ENCODE results near the gene LYRM4. TPM values are rescaled to one million over a fixed set of nuclear protein-coding genes. Genes with fewer than 3 reads are reported as not detected.

LYRM4 gene
- total RNA-seq, 2 experiments from 2014 or later: 24.8 to 28.1 TPM

GRCh38 chr6:5201271-5201670, 59.5 kb downstream of the LYRM4 start:
- ATAC-seq (ENCODE audit: poor library complexity) (no peak), DNase-seq (no peak)
- Histone ChIP-seq H3K27ac (ENCODE audit: low read depth in 1 of 2, low read length in 2 of 2) (no peak overlapping the region), H3K36me3 (ENCODE audit: insufficient read depth, low read length) (no peaks in the 10 kb centered on the region), H3K4me1 (ENCODE audit: insufficient read depth, low read length) (no peaks in the 10 kb centered on the region), H3K4me3 (ENCODE audit: low read length) (no peak overlapping the region), H3K9me3 (ENCODE audit: control insufficient read depth in 1 of 2, insufficient read depth in 1 of 2, low read length in 2 of 2) (no peaks in the 10 kb centered on the region), H3K27me3 (ENCODE audit: control insufficient read depth in 1 of 2, insufficient read depth in 2 of 2, low read length in 2 of 2) (no peaks in the 10 kb centered on the region)
- intact Hi-C loops (cut with DNase I, micrococcal nuclease): loop anchor here in 1 of 2 experiments (5.0 kb wide), 1 partner anchor 49 kb away; no protein-coding TSS in a partner anchor
- POLR2A ChIA-PET: no interaction called here
- no peaks in the 10 kb centered on the region for H3K9me3 Mint-ChIP-seq
- no peak overlapping the region for H3K27ac Mint-ChIP-seq
- no peaks in the 10 kb centered on the region for H3K4me1 Mint-ChIP-seq (ENCODE audit: low read depth)
- no peak overlapping the region for H3K4me3 Mint-ChIP-seq
- TF ChIP-seq CTCF (IDR thresholded peaks at IDR 0.05): no peak
- H3K36me3 Mint-ChIP-seq (ENCODE audit: low read depth): peaks cover under 1% of the 10 kb centered on the region
- H3K27me3 Mint-ChIP-seq: no peaks in the 10 kb centered on the region
- CTCF ChIA-PET: no interaction called here

- Histone ChIP-seq H3K27me3 (ENCODE audit: control insufficient read depth in 1 of 2, insufficient read depth in 2 of 2, low read length in 2 of 2) (no peaks in the 10 kb centered on the region), H3K9me3 (ENCODE audit: control insufficient read depth in 1 of 2, insufficient read depth in 1 of 2, low read length in 2 of 2) (no peaks in the 10 kb centered on the region), H3K4me1 (ENCODE audit: insufficient read depth, low read length) (no peaks in the 10 kb centered on the region), H3K36me3 (ENCODE audit: insufficient read depth, low read length) (no peaks in the 10 kb centered on the region), H3K4me3 (ENCODE audit: low read length) (no peak overlapping the region), H3K27ac (ENCODE audit: low read depth in 1 of 2, low read length in 2 of 2) (no peak overlapping the region)
- no peak for TF ChIP-seq CTCF (IDR thresholded peaks at IDR 0.05)
- Mint-ChIP-seq H3K27me3 (no peaks in the 10 kb centered on the region), H3K9me3 (no peaks in the 10 kb centered on the region), H3K4me3 (no peak overlapping the region), H3K27ac (no peak overlapping the region), H3K36me3 (ENCODE audit: low read depth) (peaks cover 5% of the 10 kb centered on the region), H3K4me1 (ENCODE audit: low read depth) (no peaks in the 10 kb centered on the region)
- intact Hi-C loops (cut with DNase I, micrococcal nuclease): loop anchor here in 1 of 2 experiments (5.0 kb wide), 1 partner anchor 47 kb away; no protein-coding TSS in a partner anchor
- CTCF ChIA-PET: no interaction called here
- no peak for ATAC-seq (ENCODE audit: poor library complexity)
- DNase-seq: no peak
- POLR2A ChIA-PET: no interaction called here
Measured at GRCh38 chr6:5199702-5200101, 61.0 kb downstream of the LYRM4 start.

GRCh38 chr6:5199283-5199682, 61.5 kb downstream of the LYRM4 start:
- intact Hi-C loops (cut with DNase I, micrococcal nuclease): no loop called here
- Mint-ChIP-seq H3K4me3 (no peak overlapping the region), H3K36me3 (ENCODE audit: low read depth) (peaks cover 5% of the 10 kb centered on the region), H3K27me3 (no peaks in the 10 kb centered on the region), H3K27ac (no peak overlapping the region), H3K9me3 (no peaks in the 10 kb centered on the region), H3K4me1 (ENCODE audit: low read depth) (no peaks in the 10 kb centered on the region)
- Histone ChIP-seq H3K9me3 (ENCODE audit: control insufficient read depth in 1 of 2, insufficient read depth in 1 of 2, low read length in 2 of 2) (no peaks in the 10 kb centered on the region), H3K27ac (ENCODE audit: low read depth in 1 of 2, low read length in 2 of 2) (no peak overlapping the region), H3K4me1 (ENCODE audit: insufficient read depth, low read length) (no peaks in the 10 kb centered on the region), H3K27me3 (ENCODE audit: control insufficient read depth in 1 of 2, insufficient read depth in 2 of 2, low read length in 2 of 2) (no peaks in the 10 kb centered on the region), H3K36me3 (ENCODE audit: insufficient read depth, low read length) (no peaks in the 10 kb centered on the region), H3K4me3 (ENCODE audit: low read length) (no peak overlapping the region)
- CTCF ChIA-PET: no interaction called here
- DNase-seq: no peak
- POLR2A ChIA-PET: no interaction called here
- no peak for TF ChIP-seq CTCF (IDR thresholded peaks at IDR 0.05)
- no peak for ATAC-seq (ENCODE audit: poor library complexity)

Measured in CD4-positive, alpha-beta T cell (primary cell).